GM19025 (cell line): ENCODE results near the gene SLC25A45.

ENCODE experiments used
- ATAC-seq: cut with Tn5 transposase; IDR thresholded peaks from one replicate; pipeline ENCODE4 v1.9.1; 2021; ENCODE audit warnings: mild to moderate bottlenecking, low read depth, moderate library complexity; ENCODE audit not compliant: unreplicated experiment

SLC25A45 gene

GRCh38 chr11:65327021-65327420 is 55.4 kb downstream of the SLC25A45 start:
- ATAC-seq: no peak

- ATAC-seq: no peak
These were observed 57.0 kb downstream of the SLC25A45 start for GRCh38 chr11:65325435-65325834.
